Measurements from ENCODE around the gene GTF2A1. TPM values are rescaled to one million over a fixed set of nuclear protein-coding genes. Genes with fewer than 3 reads are reported as not detected.

GTF2A1 gene
- 12.8 and 13.3 TPM in 2 replicates for total RNA-seq

GRCh38 chr14:81220830-81221578, at the start of gene GTF2A1:
Gene GTF2A1, minus strand, starts transcription at chr14:81220959. Its CDS starts 441 bp downstream, at chr14:81220518.

Other genes with a start within 250 kb of the GTF2A1 start
- 1.9 and 2.2 TPM in 2 replicates for gene STON2, start 179.4 kb upstream of the GTF2A1 start, total RNA-seq